Measurements from ENCODE around the gene SURF1.

The SURF1 gene

DNA sequence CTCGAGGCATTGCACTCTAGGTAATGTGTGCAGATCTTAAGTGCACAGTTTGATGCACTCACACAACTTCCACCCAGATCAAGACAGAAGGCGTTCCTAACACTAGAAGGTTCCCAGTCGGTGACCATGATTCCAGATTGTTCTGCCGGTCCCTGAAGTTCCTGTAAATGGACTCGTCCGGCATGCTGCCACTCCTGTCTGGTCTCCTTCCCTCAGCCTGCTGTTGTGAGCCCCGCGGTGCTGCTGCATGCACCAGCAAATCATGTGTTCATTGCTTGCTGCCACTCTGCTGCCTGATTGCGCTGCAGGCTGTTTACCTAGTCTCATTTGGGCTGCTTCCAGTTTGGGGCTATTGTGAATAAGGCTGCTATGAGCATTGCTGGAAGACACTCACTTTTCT lies 31.4 kb upstream of the SURF1 start:
- no peaks in the 10 kb centered on the region for H3K36me3 ChIP-seq (ENCODE audit: control insufficient read depth, insufficient read depth, low read length)
- no peak overlapping the region for H3K23ac ChIP-seq (ENCODE audit: low read length)
- DNase-seq: no peak
- no peak overlapping the region for H3K4ac ChIP-seq (ENCODE audit: low read depth, low read length)
- WGBS (ENCODE audit: extremely low coverage, insufficient coverage, low lambda C conversion rate): no CpG with 5 or more reads among the region's 9 CpGs
- no peak overlapping the region for H2BK5ac ChIP-seq (ENCODE audit: low read length)
- no peak overlapping the region for H2BK120ac ChIP-seq (ENCODE audit: low read depth, low read length)
- H3K4me2 ChIP-seq (ENCODE audit: low read length): no peak overlapping the region
- no peak overlapping the region for H4K8ac ChIP-seq (ENCODE audit: low read depth, low read length)
- no peak overlapping the region for H2BK15ac ChIP-seq (replicated peaks; ENCODE audit: low read depth)
- no peak overlapping the region for H3K4me3 ChIP-seq (ENCODE audit: low read length)
- no peak overlapping the region for H3K27ac ChIP-seq (ENCODE audit: low read depth, low read length)
- no peak overlapping the region for H4K5ac ChIP-seq (ENCODE audit: low read length)
- no peaks in the 10 kb centered on the region for H3K79me1 ChIP-seq (ENCODE audit: low read length)
- no peaks in the 10 kb centered on the region for H3K27me3 ChIP-seq (ENCODE audit: insufficient read depth, low read length, poor library complexity)
- H3K79me2 ChIP-seq (ENCODE audit: control insufficient read depth, insufficient read depth, low read length): no peaks in the 10 kb centered on the region
- no peak overlapping the region for H2AK5ac ChIP-seq (ENCODE audit: low read length)
- H3K4me1 ChIP-seq (ENCODE audit: control insufficient read depth, low read depth, low read length): no peaks in the 10 kb centered on the region
- no peak overlapping the region for H3K18ac ChIP-seq (ENCODE audit: low read length)
- no peak overlapping the region for H3K9ac ChIP-seq (ENCODE audit: low read length)
- H3K56ac ChIP-seq (ENCODE audit: low read length): no peak overlapping the region

DNA sequence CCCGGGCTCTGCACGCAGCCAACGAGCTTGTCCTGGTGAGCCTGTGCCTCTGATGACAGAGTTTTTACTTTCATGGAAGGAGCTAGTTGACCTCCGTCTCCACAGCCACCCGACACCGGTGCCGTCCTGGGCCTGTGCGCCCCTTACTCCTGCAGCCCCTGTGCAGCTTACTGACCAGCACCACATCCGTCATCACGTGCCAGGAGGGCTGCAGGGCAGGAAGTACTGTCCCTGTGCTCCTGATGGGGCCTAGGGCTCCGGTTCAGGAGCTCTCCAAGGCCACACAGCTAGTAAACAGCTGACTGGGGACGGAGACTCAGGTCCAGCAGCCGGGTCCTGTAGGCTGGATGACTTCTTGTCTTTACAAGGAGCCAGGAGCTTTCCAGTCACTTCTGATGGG lies 30.1 kb upstream of the SURF1 start:
- H3K36me3 ChIP-seq (ENCODE audit: control insufficient read depth, insufficient read depth, low read length): no peaks in the 10 kb centered on the region
- no peak overlapping the region for H2AK5ac ChIP-seq (ENCODE audit: low read length)
- H3K4me2 ChIP-seq (ENCODE audit: low read length): no peak overlapping the region
- H3K79me2 ChIP-seq (ENCODE audit: control insufficient read depth, insufficient read depth, low read length): no peaks in the 10 kb centered on the region
- no peak overlapping the region for H2BK5ac ChIP-seq (ENCODE audit: low read length)
- H2BK120ac ChIP-seq (ENCODE audit: low read depth, low read length): no peak overlapping the region
- H3K4ac ChIP-seq (ENCODE audit: low read depth, low read length): no peak overlapping the region
- H3K27ac ChIP-seq (ENCODE audit: low read depth, low read length): no peak overlapping the region
- H3K18ac ChIP-seq (ENCODE audit: low read length): no peak overlapping the region
- no peak overlapping the region for H3K4me3 ChIP-seq (ENCODE audit: low read length)
- H4K5ac ChIP-seq (ENCODE audit: low read length): no peak overlapping the region
- no peak overlapping the region for H2BK15ac ChIP-seq (replicated peaks; ENCODE audit: low read depth)
- H3K79me1 ChIP-seq (ENCODE audit: low read length): no peaks in the 10 kb centered on the region
- H4K8ac ChIP-seq (ENCODE audit: low read depth, low read length): no peak overlapping the region
- H3K9ac ChIP-seq (ENCODE audit: low read length): no peak overlapping the region
- WGBS (ENCODE audit: extremely low coverage, insufficient coverage, low lambda C conversion rate): no CpG with 5 or more reads among the region's 13 CpGs
- no peaks in the 10 kb centered on the region for H3K27me3 ChIP-seq (ENCODE audit: insufficient read depth, low read length, poor library complexity)
- no peak overlapping the region for H3K56ac ChIP-seq (ENCODE audit: low read length)
- no peak overlapping the region for H3K23ac ChIP-seq (ENCODE audit: low read length)
- no peaks in the 10 kb centered on the region for H3K4me1 ChIP-seq (ENCODE audit: control insufficient read depth, low read depth, low read length)
- DNase-seq: no peak

DNA sequence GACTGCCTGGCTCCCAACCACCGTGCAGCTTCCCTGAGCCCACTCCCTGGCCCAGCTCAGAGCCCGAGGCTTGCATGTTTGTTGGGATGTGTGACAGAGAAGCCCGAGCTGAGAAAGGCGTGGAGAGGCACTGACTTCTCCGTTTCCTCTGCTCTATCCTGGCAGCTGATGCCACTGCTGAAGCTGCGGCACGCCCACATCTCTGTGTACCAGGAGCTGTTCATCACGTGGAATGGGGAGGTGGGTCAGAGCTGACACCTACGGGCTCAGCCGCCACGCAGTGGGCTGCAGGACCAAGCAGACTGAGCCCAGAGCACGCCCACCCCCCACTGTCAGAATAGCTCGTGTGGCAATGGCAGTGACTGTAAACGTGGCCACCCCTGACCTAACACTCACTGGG lies 29.2 kb upstream of the SURF1 start:
- Histone ChIP-seq H3K79me2 (ENCODE audit: control insufficient read depth, insufficient read depth, low read length) (no peaks in the 10 kb centered on the region), H4K5ac (ENCODE audit: low read length) (no peak overlapping the region), H2AK5ac (ENCODE audit: low read length) (no peak overlapping the region), H3K23ac (ENCODE audit: low read length) (no peak overlapping the region), H2BK5ac (ENCODE audit: low read length) (no peak overlapping the region), H3K18ac (ENCODE audit: low read length) (no peak overlapping the region), H3K56ac (ENCODE audit: low read length) (no peak overlapping the region), H3K9ac (ENCODE audit: low read length) (no peak overlapping the region), H3K4ac (ENCODE audit: low read depth, low read length) (no peak overlapping the region), H3K27me3 (ENCODE audit: insufficient read depth, low read length, poor library complexity) (no peaks in the 10 kb centered on the region), H3K79me1 (ENCODE audit: low read length) (no peaks in the 10 kb centered on the region), H3K4me3 (ENCODE audit: low read length) (no peak overlapping the region), H3K36me3 (ENCODE audit: control insufficient read depth, insufficient read depth, low read length) (no peaks in the 10 kb centered on the region), H3K4me2 (ENCODE audit: low read length) (no peak overlapping the region), H3K27ac (ENCODE audit: low read depth, low read length) (no peak overlapping the region), H4K8ac (ENCODE audit: low read depth, low read length) (no peak overlapping the region), H2BK15ac (replicated peaks; ENCODE audit: low read depth) (no peak overlapping the region), H2BK120ac (ENCODE audit: low read depth, low read length) (no peak overlapping the region), H3K4me1 (ENCODE audit: control insufficient read depth, low read depth, low read length) (no peaks in the 10 kb centered on the region)
- no CpG with 5 or more reads among the region's 14 CpGs for WGBS (ENCODE audit: extremely low coverage, insufficient coverage, low lambda C conversion rate)
- no peak for DNase-seq

DNA sequence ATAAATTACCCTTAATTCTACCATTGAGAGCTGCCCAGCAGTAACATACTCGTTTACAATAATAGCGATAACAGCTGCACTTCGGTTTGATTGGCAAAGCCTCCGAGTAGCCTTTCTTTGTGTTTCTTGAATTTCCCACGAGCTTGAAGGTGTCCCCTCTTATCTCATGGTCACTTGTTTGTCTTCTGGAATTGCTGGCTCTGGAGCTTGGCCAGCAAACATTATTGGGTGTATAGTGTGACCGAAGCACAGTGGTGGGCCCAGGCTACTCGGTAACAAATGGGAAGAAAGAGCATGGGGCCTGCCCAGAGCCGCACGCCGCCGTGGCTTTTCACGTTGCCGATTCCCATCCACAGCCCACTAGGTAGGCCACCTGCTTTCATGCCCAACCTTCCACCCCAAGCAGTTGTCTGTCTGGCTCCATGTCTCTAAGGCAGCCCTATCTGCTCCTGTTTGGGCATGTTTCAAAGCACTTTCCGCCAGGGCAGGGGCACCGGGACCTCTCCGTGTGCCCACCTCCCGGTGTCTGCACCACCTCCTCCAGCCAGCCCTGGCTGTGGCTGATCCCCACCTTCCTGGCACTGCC lies 28.5 kb upstream of the SURF1 start:
- no peak for DNase-seq
- WGBS (ENCODE audit: extremely low coverage, insufficient coverage, low lambda C conversion rate): no CpG with 5 or more reads among the region's 17 CpGs
- no peaks in the 10 kb centered on the region for H3K79me1 ChIP-seq (ENCODE audit: low read length)
- no peak overlapping the region for H3K9ac ChIP-seq (ENCODE audit: low read length)
- no peak overlapping the region for H3K4me2 ChIP-seq (ENCODE audit: low read length)
- H2BK120ac ChIP-seq (ENCODE audit: low read depth, low read length): no peak overlapping the region
- no peak overlapping the region for H3K23ac ChIP-seq (ENCODE audit: low read length)
- H4K8ac ChIP-seq (ENCODE audit: low read depth, low read length): no peak overlapping the region
- no peak overlapping the region for H2AK5ac ChIP-seq (ENCODE audit: low read length)
- no peak overlapping the region for H3K18ac ChIP-seq (ENCODE audit: low read length)
- no peaks in the 10 kb centered on the region for H3K27me3 ChIP-seq (ENCODE audit: insufficient read depth, low read length, poor library complexity)
- no peak overlapping the region for H3K27ac ChIP-seq (ENCODE audit: low read depth, low read length)
- H2BK15ac ChIP-seq (replicated peaks; ENCODE audit: low read depth): no peak overlapping the region
- no peak overlapping the region for H3K56ac ChIP-seq (ENCODE audit: low read length)
- H3K4me3 ChIP-seq (ENCODE audit: low read length): no peak overlapping the region
- no peak overlapping the region for H4K5ac ChIP-seq (ENCODE audit: low read length)
- no peak overlapping the region for H2BK5ac ChIP-seq (ENCODE audit: low read length)
- H3K36me3 ChIP-seq (ENCODE audit: control insufficient read depth, insufficient read depth, low read length): no peaks in the 10 kb centered on the region
- H3K4ac ChIP-seq (ENCODE audit: low read depth, low read length): no peak overlapping the region
- H3K79me2 ChIP-seq (ENCODE audit: control insufficient read depth, insufficient read depth, low read length): no peaks in the 10 kb centered on the region
- H3K4me1 ChIP-seq (ENCODE audit: control insufficient read depth, low read depth, low read length): no peaks in the 10 kb centered on the region

DNA sequence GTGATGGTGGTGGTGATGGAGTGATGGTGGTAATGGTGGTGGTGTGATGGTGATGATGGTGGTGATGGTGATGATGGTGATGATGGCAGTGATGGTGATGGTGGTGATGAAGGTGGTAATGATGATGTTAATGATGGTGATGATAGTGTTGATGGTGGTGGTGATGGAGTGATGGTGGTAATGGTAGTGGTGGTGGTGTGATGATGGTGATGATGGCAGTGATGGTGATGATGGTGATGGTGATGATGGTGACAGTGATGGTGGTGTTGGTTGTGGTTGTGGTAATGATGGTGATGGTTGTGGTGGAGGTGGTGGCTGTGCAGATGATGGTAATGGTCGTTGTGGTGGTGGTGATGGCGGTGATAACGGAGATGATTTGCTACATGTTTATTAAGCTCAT lies 27.2 kb upstream of the SURF1 start:
- H3K23ac ChIP-seq (ENCODE audit: low read length): no peak overlapping the region
- no peak overlapping the region for H3K9ac ChIP-seq (ENCODE audit: low read length)
- H3K36me3 ChIP-seq (ENCODE audit: control insufficient read depth, insufficient read depth, low read length): no peaks in the 10 kb centered on the region
- H3K79me2 ChIP-seq (ENCODE audit: control insufficient read depth, insufficient read depth, low read length): no peaks in the 10 kb centered on the region
- no CpG with 5 or more reads among the region's 3 CpGs for whole genome bisulfite sequencing (ENCODE audit: extremely low coverage, insufficient coverage, low lambda C conversion rate)
- DNase-seq: no peak
- no peak overlapping the region for H3K4me3 ChIP-seq (ENCODE audit: low read length)
- H3K4ac ChIP-seq (ENCODE audit: low read depth, low read length): no peak overlapping the region
- no peak overlapping the region for H3K56ac ChIP-seq (ENCODE audit: low read length)
- no peak overlapping the region for H2BK5ac ChIP-seq (ENCODE audit: low read length)
- no peak overlapping the region for H2BK120ac ChIP-seq (ENCODE audit: low read depth, low read length)
- no peaks in the 10 kb centered on the region for H3K4me1 ChIP-seq (ENCODE audit: control insufficient read depth, low read depth, low read length)
- H3K27ac ChIP-seq (ENCODE audit: low read depth, low read length): no peak overlapping the region
- H3K27me3 ChIP-seq (ENCODE audit: insufficient read depth, low read length, poor library complexity): no peaks in the 10 kb centered on the region
- no peak overlapping the region for H4K5ac ChIP-seq (ENCODE audit: low read length)
- no peak overlapping the region for H2BK15ac ChIP-seq (replicated peaks; ENCODE audit: low read depth)
- H4K8ac ChIP-seq (ENCODE audit: low read depth, low read length): no peak overlapping the region
- no peaks in the 10 kb centered on the region for H3K79me1 ChIP-seq (ENCODE audit: low read length)
- no peak overlapping the region for H3K18ac ChIP-seq (ENCODE audit: low read length)
- H2AK5ac ChIP-seq (ENCODE audit: low read length): no peak overlapping the region
- H3K4me2 ChIP-seq (ENCODE audit: low read length): no peak overlapping the region

DNA sequence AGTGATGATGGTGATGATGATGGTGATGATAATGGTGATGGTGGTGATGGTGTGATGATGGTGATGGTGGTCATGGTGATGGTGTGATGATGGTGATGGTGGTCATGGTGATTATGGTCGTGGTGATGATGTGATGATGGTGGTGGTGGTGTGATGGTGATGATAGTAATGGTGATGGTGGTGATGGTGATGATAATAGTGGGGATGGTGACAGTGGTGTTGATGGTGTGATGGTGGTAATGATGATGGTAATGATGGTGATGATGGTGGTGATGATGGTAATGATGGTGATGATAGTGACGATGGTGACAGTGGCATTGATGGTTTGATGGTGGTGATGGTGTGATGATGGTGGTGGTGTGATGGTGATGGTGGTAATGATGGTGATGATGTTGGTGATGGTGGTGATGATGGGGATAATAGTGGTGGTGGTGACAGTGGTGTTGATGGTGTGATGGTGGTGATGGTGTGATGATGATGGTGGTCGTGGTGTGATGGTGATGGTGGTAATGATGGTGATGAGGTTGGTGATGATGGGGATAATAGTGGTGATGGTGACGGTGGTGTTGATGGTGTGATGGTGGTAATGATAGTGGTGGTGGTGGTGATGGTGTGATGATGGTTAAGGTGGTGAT lies 26.3 kb upstream of the SURF1 start:
- no peak for DNase-seq
- no peak overlapping the region for H2AK5ac ChIP-seq (ENCODE audit: low read length)
- H2BK120ac ChIP-seq (ENCODE audit: low read depth, low read length): no peak overlapping the region
- H3K18ac ChIP-seq (ENCODE audit: low read length): no peak overlapping the region
- H3K79me2 ChIP-seq (ENCODE audit: control insufficient read depth, insufficient read depth, low read length): no peaks in the 10 kb centered on the region
- H3K23ac ChIP-seq (ENCODE audit: low read length): no peak overlapping the region
- no peaks in the 10 kb centered on the region for H3K36me3 ChIP-seq (ENCODE audit: control insufficient read depth, insufficient read depth, low read length)
- no peak overlapping the region for H3K56ac ChIP-seq (ENCODE audit: low read length)
- H4K5ac ChIP-seq (ENCODE audit: low read length): no peak overlapping the region
- H3K79me1 ChIP-seq (ENCODE audit: low read length): no peaks in the 10 kb centered on the region
- H3K27ac ChIP-seq (ENCODE audit: low read depth, low read length): no peak overlapping the region
- no peak overlapping the region for H2BK15ac ChIP-seq (replicated peaks; ENCODE audit: low read depth)
- H4K8ac ChIP-seq (ENCODE audit: low read depth, low read length): no peak overlapping the region
- no peak overlapping the region for H3K4ac ChIP-seq (ENCODE audit: low read depth, low read length)
- H3K4me3 ChIP-seq (ENCODE audit: low read length): no peak overlapping the region
- no peaks in the 10 kb centered on the region for H3K4me1 ChIP-seq (ENCODE audit: control insufficient read depth, low read depth, low read length)
- no peak overlapping the region for H3K9ac ChIP-seq (ENCODE audit: low read length)
- H3K27me3 ChIP-seq (ENCODE audit: insufficient read depth, low read length, poor library complexity): no peaks in the 10 kb centered on the region
- no peak overlapping the region for H3K4me2 ChIP-seq (ENCODE audit: low read length)
- no peak overlapping the region for H2BK5ac ChIP-seq (ENCODE audit: low read length)
- 100% methylated on average over 3 of the region's 4 CpGs for WGBS (ENCODE audit: extremely low coverage, insufficient coverage, low lambda C conversion rate)

Data from mesendoderm (in vitro differentiated cells).